Lower leg skin (tissue), 3 donors: ENCODE results near the gene IQCC.

ENCODE experiments used
- CTCF ChIP-seq, 3 donors: fragments of 450-650 bp; IDR thresholded peaks; one replicate each; pipeline ENCODE4 v1.5.1; 2016; ENCODE audit warnings: antibody characterized with exemption in 3 of 3, mild to moderate bottlenecking in 3 of 3, moderate library complexity in 2 of 3
- POLR2A ChIP-seq, 2 donors: fragments of 450-650 bp; IDR thresholded peaks; one replicate each; pipeline ENCODE4 v1.6.1; 2016 to 2017; ENCODE audit warnings: antibody characterized with exemption in 2 of 2, mild to moderate bottlenecking in 1 of 2, moderate library complexity in 1 of 2

GRCh38 chr1:32228771-32229170 lies 23.3 kb downstream of the IQCC start:
- TF ChIP-seq POLR2A (IDR thresholded peaks at IDR 0.05), result no peak
- no peak for TF ChIP-seq CTCF (IDR thresholded peaks at IDR 0.05)
